ENCODE results near the gene ST6GALNAC3.

The ST6GALNAC3 gene

DNA sequence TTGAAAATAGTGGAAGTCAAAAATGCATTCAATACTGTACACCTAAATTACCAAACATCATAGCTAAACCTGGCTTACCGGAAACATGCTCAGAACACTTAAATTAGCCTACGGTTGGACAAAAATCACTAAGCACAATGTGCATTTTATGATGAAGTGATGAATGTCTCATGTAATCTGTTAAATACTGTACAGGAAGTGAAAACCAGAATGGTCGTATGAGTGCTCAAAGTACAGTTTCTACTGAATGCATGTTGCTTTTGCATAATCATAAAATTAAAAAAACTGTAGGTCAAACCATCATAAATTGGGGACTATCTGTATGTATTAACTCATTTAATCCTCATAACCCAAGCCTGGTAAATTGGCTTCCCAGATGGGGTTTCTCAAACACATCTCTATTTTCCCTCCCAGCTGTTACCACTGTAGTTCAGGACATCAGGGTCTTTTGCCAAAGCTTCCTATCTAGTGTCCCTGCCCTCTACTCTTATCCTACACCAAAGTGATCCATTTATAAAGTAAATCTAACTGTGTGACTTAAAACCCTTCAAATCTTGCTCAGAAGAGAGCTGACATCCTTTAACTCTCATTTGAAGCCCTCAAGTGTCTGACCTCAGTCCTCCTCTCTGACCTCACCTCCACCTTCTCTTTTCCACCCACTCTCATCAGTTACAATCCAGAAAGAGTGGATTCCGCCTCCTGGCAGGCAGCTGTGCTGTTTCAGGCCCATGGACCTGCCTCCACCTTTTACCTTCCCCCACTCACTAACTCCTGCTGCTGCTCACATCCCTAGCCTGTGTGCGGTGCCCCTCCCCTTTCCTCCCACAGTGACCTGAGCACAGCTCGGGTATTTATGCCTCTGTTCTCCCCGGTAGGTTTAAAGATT, 436.4 kb downstream of the ST6GALNAC3 start:
- no peak for DNase-seq (ENCODE audit: low read depth)

DNA sequence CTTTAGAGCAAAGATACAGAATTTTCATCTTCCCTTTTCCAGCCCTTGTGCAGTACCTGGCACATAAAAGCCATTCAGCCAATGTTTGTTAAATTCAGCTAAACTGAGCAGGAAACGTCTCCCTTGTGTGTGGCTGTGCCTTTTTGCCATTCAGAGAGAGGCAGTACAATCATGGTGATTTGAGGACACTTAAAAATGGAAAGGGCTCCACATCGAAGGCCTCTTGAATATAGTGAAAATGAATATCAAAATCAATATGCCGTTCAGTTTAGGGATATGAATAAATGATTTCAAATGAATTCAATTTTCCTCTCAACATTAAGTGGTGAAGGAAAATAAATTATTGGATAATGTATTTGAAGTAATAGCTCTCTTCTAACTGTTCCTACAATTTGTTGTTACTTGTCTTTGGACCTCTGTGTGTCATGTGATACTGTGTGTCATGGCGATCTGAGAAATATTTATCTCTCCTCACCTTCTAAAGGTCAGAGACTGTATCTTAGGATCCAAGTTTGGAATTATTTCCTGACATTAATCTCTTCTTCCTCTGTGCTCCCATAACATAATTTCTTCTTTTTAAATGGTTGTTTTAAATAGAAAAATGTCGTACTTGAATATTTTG, 437.1 kb downstream of the ST6GALNAC3 start:
- no peak for DNase-seq (ENCODE audit: low read depth)

- no peak for DNase-seq (ENCODE audit: low read depth)
These were observed 456.4 kb downstream of the ST6GALNAC3 start for GRCh38 chr1:76530953-76531352.

DNA sequence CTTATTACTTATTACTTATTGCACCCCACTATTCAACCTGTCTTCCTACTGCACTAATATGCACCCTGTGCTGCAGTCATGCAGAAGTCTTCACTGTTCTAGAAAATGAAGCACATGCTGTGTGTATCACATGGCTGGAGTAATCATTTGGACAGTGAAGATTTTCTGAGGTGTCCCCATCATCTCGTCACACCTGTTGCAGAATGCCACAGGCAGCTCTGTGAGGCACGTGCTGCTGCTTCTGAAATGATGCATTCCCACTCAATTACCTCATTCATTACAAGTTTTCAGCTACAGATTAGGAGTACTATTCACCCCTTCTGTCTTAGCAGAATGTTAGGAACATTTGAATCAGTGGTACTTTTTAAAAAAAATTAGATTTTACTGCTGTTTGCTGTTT, 467.1 kb downstream of the ST6GALNAC3 start:
- DNase-seq (ENCODE audit: low read depth): no peak

DNA sequence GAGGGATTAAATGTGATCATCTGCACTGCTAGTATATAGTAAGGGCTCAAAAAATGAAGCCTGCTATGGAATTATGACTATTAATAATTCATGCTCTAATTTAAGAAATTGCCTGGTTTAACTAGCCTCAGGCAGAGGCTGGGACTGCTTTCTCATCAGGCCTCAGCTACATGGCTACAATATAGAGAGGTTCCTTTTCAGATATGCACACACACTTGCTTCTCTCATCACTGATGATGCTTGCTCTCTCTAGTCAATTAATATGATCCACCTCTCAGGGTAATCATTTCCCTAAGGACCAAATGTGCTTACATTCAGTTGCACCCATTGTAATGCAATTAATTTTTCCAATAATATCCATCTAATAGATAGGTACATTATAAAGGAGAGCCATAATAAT, 467.8 kb downstream of the ST6GALNAC3 start:
- DNase-seq (ENCODE audit: low read depth): no peak

- no peak for DNase-seq (ENCODE audit: low read depth)
These were observed 468.9 kb downstream of the ST6GALNAC3 start for GRCh38 chr1:76543495-76543894.

- DNase-seq (ENCODE audit: low read depth): no peak
These were observed 471.9 kb downstream of the ST6GALNAC3 start for GRCh38 chr1:76546354-76546933.

DNA sequence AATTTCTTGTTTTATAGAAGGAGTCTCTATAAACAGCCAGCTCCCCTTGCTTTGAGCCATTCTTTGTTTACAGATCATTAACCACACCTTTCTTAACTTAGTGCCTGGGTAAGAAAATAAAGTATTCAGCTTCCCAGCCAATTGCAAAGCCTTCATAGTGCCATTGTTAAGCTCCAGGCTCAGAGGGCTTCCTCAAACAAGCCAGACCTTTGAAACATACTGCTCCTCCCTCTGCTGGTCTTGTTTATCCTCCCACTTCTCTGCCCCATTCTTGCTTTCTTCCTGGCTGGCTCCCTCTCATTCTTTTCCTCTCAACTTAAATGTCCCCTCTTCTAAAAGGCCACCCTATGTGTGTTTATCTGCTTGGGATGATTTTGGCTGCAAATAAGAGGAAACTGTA, 473.4 kb downstream of the ST6GALNAC3 start:
- DNase-seq (ENCODE audit: low read depth): no peak

- no peak for DNase-seq (ENCODE audit: low read depth)
These were observed 474.1 kb downstream of the ST6GALNAC3 start for GRCh38 chr1:76548513-76549100.

DNA sequence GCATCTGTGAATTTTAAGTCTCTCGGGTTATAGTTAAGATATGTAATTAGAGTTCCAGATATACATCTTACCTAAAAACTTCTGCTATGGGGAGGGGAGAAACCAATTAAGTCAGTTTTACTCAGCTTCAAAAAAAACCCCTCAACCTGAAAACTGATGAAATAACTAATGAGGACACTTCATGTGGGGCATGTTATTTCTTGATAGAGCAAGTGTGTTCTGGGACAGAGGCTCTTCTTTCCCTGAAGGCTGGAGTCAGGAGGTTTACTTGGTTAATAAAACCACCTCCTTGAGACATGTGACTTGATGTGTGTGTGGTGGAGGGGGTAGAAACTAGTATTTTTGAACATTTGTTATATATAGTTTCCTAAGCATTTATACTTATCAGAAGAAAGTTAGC, 479.7 kb downstream of the ST6GALNAC3 start:
- DNase-seq (ENCODE audit: low read depth): no peak

DNA sequence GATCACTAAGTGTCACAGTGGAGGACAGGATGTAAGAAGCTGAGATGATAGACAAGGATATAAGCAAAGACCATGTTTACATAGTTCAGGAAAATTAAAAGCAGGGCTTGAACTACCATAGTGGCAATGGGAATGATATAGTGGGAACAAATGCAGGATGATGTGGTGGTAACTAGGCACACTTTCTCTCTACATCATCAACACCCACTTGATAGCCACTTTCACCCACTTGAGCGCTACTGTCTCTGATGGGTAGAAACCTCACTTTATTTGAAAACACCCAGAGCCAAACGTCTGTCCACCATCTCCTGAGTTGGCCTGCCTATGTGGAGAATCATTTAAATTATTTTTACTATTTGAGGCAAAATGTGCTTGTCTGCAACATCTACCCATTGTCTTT, 487.7 kb downstream of the ST6GALNAC3 start:
- no peak for DNase-seq (ENCODE audit: low read depth)

- DNase-seq (ENCODE audit: low read depth): no peak
These were observed 494.2 kb downstream of the ST6GALNAC3 start for GRCh38 chr1:76568573-76569238.

DNA sequence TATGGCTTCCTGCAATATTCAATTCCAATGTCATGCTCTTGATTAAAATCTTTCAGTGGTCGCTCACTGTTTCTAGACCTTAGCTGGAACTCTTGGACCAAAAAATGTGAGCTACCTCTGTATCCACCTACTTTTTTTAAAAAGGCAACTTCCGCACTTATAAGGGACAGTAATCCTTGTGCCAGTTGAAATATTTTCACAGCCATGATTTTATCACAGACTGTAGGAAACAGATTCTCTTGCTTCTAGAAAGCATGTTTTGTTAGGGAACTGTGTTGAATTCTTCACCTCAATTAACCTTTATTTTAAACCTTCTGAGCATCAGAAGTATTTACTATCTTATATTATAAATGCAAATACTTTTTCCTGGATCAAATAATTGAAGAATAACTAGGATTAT, 496.7 kb downstream of the ST6GALNAC3 start:
- no peak for DNase-seq (ENCODE audit: low read depth)

- DNase-seq (ENCODE audit: low read depth): no peak
These were observed 497.7 kb downstream of the ST6GALNAC3 start for GRCh38 chr1:76572229-76572628.

DNA sequence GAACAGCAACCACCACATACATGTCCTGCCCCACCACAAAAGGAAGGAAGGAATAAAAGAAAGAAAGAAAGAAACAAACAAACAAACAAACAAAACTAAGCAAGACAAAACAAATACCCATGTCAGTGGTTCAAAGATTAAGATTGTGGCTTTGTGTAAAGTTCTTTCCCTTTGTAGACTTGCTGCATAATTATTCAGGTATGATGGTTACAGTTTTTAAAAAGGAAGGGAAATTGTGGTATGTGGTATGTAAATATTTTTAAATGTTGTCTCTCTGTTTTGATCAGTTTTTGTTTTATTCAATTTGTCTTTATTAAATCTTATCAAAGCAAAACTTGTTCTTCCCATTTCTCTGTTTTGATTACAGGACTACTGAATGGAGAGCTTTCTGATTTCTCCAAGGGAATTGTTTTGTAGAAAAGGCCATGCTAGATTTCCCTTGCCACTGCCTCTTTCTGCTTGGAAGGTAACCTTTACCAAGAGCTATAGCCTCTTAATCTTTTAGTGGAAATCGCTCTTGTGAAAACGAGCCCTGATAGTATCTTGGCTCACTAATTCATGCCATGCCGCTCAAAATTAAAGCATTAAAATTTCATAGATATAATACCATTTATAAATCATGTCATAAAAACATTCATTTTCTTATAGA, 502.5 kb downstream of the ST6GALNAC3 start:
- DNase-seq (ENCODE audit: low read depth): no peak

DNA sequence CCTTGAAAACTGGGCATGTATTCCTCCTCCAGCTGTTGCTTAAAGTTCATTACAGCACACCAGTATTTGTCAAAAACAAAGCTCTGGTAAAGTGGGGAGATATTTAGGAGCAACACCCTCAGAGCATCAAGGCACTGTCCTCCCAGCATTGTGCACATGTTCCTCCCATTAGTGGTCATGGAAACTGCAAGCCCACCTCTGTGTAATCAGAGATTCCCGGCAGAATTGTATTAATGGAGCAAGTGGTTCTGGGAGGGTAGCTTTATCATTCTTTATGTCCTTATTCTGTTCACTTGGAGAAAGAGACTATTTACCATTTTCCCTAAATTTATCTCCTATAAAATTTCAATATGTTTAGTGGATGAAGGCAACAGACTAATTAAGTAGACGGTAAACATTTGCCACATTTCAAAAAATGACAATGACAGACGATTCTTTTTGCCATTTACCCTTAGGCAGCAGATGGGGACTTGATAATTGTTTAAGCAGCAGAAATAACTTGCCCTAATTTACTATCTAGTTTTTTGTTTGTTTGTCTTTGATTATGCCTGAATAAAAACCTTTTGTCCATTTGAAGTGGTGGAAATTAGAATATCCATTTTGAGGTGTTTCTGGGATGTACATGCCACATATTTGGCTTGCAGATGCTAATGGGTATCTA, 503.1 kb downstream of the ST6GALNAC3 start:
- no peak for DNase-seq (ENCODE audit: low read depth)

DNA sequence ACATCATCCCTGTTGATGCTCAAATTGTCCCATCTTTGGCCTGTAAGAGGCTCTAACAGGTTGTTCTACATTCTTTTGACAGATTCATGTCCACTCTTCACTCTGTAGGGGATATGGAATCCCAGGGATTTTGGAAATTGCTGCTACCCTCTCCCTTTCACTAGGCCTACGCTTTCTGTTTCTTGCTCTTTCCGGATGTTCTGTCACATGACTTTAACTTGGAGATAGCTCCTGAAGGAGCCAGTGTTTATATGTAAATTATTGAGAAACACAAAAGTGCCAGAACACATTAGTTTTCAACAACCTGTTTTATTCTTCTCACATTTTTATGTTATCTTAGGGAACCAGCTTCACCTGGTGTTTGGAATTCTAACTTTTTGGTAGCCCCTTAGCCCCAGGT, 505.7 kb downstream of the ST6GALNAC3 start:
- DNase-seq (ENCODE audit: low read depth): no peak

GRCh38 chr1:76581712-76582111, 507.2 kb downstream of the ST6GALNAC3 start:
- DNase-seq (ENCODE audit: low read depth): no peak

- no peak for DNase-seq (ENCODE audit: low read depth)
These were observed 508.8 kb downstream of the ST6GALNAC3 start for GRCh38 chr1:76583235-76583868.

- no peak for DNase-seq (ENCODE audit: low read depth)
These were observed 509.4 kb downstream of the ST6GALNAC3 start for GRCh38 chr1:76583875-76584477.

Data from fibroblast of gingiva (primary cell).